ENCODE measurements around the gene CELF4. TPM values are rescaled to one million over a fixed set of nuclear protein-coding genes. Genes with fewer than 3 reads are reported as not detected.

The CELF4 gene
- total RNA-seq, 1 experiment from 2014 or later, result not detected

- DNase-seq (ENCODE audit: low read depth), result no peak
Observed at GRCh38 chr18:37419866-37420265, 145.7 kb downstream of the CELF4 start.

GRCh38 chr18:37419315-37419714 lies 146.3 kb downstream of the CELF4 start:
- DNase-seq (ENCODE audit: low read depth), result peak; percentile 61

DNA sequence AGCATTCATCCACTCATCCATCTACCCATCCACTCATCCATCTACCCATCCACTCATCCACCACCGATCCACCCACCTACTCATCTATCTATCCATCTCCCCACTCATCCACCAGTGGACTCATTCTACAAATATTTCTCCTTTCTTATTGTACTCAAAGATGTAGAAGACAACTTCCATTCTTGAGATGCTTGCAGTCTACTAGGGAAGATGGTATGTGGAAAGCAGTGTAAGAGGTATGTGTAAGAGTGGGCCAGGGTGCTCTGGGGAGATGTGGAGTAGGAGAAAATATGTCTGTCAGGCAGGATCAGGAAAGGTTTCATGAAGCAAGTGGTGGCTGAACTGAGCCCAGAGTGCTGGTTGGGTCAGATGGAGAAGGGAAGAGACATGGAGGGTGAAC lies 150.8 kb downstream of the CELF4 start:
- DNase-seq (ENCODE audit: low read depth), result no peak

DNA sequence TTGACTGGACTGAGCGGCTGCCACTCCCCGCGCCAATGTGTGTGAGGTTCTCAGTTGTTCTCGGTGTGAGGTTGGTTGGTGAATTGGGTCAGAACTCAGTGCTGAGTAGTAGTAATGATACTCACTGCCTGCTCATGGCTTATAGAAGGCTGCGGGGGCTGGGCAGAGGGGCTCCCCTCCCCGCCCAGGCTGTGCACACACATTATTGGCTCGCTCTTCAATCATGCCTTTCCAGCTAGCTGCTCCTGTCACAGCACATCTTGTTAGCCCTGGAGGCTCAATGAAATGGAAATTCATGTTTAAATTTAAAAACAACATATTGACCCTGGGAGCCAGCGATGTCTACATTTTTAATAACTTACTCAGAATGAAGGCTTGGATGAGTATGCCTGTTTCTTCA lies 152.8 kb downstream of the CELF4 start:
- no peak for DNase-seq (ENCODE audit: low read depth)

DNA sequence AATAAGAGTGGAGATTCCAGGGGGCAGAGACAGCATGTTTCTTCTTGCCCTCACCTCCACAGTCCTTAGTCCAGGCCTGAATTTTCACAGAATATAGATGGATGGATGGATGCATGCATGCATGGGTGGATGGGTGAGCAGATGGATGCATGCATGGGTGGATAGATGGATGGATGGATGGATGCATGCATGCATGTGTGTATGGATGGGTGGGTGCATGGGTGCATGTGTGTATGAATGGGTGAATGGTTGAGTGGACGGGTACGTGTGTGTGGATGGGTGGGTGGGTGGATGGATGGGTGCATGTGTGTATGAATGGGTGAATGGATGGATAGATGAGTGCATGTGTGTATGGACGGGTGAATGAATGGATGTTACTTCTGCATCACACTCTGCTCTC lies 153.3 kb downstream of the CELF4 start:
- no peak for DNase-seq (ENCODE audit: low read depth)

DNA sequence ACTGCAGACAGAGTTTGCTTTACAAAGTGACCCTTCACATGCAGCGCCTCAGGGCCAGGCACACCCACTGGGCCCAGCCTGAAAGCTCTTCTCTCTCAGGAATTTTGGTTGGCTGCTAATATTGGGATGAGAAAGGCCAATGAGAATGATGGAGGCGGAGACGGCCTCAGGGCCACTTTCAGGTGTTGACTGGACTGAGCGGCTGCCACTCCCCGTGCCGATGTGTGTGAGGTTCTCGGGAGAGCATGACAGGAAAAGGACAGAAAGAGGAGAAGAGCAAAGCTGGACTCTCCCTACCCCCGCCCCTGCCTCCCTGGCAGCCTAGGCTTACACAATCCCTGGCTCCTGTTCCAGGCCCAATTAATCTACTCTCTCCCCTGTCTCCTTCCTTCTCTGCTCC lies 155.7 kb downstream of the CELF4 start:
- no peak for DNase-seq (ENCODE audit: low read depth)

DNA sequence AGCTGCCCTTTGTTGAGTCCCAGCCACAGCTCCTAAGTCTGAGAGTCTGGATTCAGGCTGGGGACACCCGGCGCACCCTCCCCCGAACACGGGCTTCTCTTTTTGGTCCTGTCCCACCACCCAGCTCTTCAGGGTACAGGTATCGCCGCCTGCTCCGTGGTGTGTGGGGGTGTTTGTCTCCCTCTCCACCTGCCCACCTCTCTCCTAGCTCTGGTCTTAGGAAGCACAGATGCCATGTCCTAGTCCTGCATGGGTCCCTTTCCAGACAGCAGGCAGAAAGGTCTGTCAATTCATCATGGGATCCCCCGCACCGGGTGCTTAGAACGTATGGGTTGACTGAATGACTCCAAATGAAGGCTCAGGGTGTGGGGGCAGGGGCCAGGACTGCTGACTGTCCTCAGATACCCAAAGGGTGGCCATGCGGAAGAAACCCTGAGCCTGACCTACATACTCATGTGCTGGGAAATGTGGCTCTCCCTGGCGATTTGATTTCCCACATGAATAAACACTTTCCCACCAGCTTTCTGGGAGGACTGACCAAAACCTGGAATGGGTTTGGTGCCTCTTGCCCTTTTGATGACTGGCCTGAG lies 156.8 kb downstream of the CELF4 start:
- DNase-seq (ENCODE audit: low read depth), result no peak

GRCh38 chr18:37407571-37407970 lies 158.0 kb downstream of the CELF4 start:
- DNase-seq (ENCODE audit: low read depth), result no peak

- DNase-seq (ENCODE audit: low read depth), result no peak
Observed at GRCh38 chr18:37405772-37406171, 159.8 kb downstream of the CELF4 start.

DNA sequence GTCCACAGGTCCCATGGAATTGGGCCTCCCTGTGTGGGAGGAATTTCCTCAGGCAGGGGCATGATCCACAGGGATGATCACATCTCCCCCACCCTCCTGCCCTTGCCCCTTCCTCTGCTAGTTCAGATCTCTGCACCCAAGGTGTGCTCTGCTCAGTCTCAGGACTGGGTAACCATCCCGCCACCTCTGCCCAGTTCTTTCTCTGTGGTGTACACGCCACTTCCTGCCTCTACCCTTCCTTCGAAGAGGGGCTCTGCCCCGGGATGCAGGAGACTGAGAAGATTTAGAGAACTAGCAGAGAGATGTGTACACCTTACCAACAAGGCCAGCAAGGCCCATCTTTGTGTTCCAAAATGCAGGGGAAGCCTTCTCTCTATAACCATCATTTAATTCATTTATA lies 160.4 kb downstream of the CELF4 start:
- no peak for DNase-seq (ENCODE audit: low read depth)

DNA sequence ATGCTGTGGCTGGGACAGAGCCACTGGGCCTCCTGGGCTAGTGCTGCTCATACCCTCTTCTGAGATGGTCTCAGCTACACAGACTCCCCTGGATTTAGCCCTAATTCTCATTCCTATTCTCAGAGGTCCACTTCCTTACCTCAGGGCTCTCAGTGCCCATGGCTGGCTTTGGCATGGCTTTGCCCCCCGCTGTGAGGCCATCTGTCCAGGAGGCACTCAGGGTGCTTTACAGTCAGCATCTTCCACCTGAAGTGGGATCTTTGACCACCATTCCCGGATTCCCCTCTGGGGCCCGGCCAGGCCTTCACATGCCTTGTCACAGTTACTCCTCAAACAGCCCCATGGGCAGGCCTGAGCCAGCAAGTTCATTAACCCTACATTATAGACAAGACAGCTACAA lies 161.8 kb downstream of the CELF4 start:
- no peak for DNase-seq (ENCODE audit: low read depth)

DNA sequence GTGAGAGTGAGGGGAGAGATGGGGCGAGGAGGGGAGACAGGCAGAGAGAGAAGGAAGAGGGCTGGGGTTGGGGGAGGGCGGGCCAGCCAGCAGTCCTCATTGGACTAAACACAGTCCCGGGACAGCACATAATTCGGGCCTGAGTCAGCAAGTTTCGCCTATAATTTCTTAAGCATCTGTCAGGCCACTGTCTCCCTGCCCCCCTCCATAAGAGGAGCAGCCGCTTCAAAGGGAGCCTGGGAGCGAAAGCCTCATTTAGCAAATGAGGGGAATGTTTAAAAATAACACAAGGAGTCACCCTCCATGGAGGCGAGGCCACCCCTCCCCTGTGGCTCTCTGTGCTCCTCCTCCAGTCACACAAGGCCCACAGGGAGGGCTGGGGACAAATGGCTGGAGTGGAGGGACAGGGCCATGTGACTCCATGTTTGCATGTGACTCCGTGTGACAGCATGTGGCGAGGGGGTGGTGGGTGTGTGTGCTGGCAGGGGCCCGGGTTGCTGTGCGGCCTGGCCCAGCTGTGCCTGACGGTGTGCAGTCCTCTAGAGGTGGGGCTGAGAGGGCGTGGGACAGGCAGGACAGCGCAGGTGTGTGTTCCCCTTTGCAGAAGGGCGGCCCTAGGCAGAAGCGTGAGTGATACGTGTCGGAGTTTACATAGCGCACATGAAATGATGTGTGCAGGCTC lies 162.4 kb downstream of the CELF4 start:
- DNase-seq (ENCODE audit: low read depth), result peak; percentile 95

DNA sequence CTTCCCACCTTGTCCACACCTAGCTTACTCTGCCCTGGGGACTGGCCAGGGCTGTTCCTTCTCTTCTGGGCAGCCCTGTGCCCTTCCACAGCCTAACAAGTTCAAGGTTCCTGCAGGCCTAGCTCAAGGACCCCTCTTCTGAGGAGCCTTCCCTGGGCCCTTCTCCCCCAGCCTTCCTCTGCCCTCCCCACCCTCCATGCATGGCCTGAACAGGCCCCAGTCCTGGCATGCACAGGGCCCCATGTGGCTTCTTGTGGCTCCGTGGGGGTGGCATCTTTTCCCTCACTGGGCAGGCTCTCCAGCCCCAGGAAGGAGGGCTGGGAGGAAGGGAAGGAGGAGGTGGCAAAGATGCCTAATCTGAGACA lies 162.9 kb downstream of the CELF4 start:
- no peak for DNase-seq (ENCODE audit: low read depth)

DNA sequence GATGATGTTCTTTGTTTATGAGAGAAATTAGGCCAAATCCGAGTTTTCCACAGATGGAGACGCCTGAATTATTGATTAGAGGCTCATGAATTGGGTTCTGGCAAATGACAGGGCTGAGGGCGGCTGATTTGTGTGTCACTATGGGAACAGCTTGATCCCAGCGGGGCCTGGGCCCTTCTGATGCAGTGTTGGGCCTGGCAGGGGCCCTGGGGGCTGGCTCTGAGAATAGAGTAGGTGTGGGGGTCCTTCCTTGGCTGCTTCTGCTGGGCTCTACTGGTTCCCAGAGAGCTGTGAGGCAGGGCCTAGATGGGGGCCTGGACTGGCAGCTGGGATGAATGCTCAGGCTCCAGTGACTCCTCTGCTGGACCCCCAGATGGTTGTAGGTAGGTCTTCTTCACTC lies 164.8 kb downstream of the CELF4 start:
- no peak for DNase-seq (ENCODE audit: low read depth)

GRCh38 chr18:37398248-37398920 lies 167.2 kb downstream of the CELF4 start:
- no peak for DNase-seq (ENCODE audit: low read depth)

GRCh38 chr18:37397814-37398213 lies 167.8 kb downstream of the CELF4 start:
- DNase-seq (ENCODE audit: low read depth), result no peak

DNA sequence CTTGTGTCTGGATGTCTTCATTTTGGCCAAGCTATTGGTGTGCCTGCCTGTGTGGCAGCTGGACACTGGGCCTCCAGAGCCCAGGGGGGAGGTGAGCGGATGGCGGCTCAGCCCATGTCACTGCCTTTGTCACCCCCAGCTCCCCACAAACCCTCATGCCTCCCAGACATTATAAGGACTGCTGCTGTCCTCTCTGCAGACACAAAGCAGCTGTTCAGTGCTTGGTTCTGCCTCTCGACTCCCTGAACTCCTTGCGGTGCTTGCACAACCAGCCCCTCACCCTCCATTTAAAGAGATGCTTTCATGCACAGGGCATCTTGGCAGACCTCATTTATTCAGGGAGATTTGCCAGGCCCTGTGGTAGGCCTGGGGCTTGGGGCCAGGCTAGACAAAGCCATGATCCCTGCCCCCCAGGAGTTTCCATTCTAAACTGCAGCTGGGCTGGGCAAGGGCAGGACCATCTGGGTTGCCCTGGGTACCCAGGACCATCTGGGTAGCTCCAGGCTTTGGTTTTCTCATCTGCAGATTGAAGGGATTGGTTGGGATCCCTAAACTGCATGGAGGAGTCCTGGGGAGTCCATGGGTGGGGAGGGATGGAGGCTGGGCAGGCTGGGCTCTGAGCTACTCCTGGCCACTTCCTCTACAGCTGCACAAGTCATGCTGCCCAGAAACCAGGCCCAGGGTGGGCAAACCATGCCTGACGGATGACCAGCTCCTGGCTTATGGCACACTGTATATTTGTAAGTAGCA lies 168.5 kb downstream of the CELF4 start:
- no peak for DNase-seq (ENCODE audit: low read depth)

- no peak for DNase-seq (ENCODE audit: low read depth)
Observed at GRCh38 chr18:37395631-37396030, 170.0 kb downstream of the CELF4 start.

GRCh38 chr18:37395138-37395537 lies 170.5 kb downstream of the CELF4 start:
- DNase-seq (ENCODE audit: low read depth), result no peak

- DNase-seq (ENCODE audit: low read depth), result no peak
Observed at GRCh38 chr18:37394610-37394965, 171.0 kb downstream of the CELF4 start.

- peak; percentile 93 for DNase-seq (ENCODE audit: low read depth)
Observed at GRCh38 chr18:37393945-37394609, 171.5 kb downstream of the CELF4 start.

DNA sequence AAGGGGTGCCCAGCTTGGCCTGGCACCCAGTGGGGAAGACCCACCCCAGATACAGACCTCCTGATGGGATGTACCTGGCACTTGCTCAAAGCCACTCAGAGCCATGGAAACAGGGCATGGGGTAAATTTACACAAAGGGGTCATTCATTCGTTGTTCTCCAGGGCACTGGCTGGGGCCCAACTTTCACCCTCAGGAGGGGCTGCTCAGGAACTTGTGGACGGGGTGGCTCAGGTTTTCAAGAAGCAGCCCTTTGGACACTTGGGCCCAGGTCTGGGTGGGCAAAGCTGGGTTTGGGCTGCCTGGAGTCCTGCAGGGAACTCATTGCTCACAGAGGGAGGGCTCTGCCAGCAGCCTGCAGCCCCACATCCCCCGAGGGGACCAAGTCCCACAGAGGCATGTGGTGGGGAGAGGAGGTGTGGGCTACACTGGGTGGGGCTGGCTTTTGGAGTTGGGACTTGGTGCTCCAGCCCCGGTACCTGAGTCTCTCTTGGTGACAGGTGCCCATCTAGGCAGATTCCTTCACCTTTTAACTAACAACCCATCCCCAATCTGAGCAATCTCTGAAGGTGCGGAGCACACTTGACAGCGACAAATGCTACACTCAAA lies 172.3 kb downstream of the CELF4 start:
- no peak for DNase-seq (ENCODE audit: low read depth)
